HG03342 (cell line): ENCODE results near the gene UNC5C.

Experiments used
- ATAC-seq: cut with Tn5 transposase; IDR thresholded peaks from one replicate; pipeline ENCODE4 v1.9.1; 2021; ENCODE audit warnings: mild to moderate bottlenecking, moderate library complexity; ENCODE audit not compliant: unreplicated experiment

The UNC5C gene

DNA sequence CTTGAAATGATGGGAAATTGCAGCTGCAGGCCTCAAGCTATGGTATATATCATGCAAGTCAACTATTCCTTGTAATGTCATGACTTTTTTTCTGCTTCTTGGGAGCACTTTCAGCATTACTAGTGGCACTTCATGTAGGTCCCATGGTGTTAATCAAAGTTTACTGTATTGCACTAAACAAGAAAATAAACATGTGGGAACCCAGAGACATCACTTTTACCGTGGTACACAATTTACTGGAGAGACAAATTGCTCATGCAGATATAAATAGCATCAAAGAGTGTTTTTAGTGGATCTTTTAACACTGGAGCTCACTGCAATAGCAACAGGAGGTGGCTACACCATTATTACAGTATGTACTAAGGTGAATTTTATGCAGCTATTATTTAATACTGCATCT is 79.2 kb downstream of the UNC5C start:
- no peak for ATAC-seq

DNA sequence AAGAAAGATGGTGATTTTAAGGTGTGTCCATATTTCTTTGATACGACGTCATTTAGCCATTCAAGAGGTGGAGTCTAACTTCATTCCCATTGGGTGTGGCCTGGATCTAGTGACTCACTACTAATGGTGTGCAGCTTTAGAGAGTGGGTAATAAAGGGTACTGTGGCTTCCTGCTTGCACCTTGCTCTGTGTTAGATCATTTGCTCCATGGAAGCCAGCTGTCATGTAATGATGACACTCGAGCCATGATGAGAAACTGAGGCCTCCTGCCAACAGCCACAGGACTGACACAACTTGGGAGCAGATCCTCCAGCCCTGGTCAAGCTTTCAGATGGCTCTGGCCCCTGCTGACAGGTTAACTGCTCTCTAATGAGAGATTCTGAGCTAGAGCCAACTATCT is 82.0 kb downstream of the UNC5C start:
- ATAC-seq = no peak

DNA sequence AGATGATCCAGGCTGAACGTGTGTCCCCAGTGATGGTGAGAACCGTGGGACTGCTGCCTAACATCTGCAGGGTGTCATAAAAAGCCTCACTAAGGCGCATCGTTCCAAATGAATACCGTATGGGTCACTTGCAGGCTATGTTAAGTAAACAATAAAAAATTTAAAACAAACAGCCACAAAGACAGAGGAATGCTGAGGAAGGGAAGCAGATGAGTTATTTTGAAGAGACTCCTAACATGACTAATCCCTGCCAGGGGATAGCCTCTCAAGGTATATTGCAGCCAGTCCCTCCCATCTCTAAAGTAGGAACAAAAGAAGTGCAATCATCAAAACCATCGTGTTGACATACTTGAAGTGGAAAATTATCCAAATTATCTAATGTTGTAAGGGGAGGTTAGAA is 83.8 kb downstream of the UNC5C start:
- ATAC-seq = no peak

DNA sequence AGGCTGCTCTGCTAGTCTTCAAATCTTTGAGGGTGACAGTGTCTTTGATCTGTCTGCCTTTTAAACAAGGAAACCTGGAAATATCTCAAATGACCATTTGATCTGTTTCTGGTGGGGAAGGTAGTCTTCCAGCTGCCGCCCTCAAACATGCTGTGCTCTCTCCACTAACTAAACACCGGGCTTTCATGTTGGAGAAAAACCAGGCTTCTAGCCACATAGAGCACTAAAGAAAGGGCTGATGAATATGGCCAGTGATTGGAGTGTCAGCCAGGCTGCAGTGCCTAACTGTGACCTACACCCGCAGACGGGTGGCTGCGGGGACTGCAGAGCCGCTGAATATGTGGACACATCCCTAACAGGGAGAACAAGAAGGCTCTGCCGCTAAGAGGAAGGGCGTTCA is 85.9 kb downstream of the UNC5C start:
- no peak for ATAC-seq

GRCh38 chr4:95457353-95457752 is 91.4 kb downstream of the UNC5C start:
- ATAC-seq = no peak

- no peak for ATAC-seq
Observed at GRCh38 chr4:95450294-95450693, 98.5 kb downstream of the UNC5C start.

DNA sequence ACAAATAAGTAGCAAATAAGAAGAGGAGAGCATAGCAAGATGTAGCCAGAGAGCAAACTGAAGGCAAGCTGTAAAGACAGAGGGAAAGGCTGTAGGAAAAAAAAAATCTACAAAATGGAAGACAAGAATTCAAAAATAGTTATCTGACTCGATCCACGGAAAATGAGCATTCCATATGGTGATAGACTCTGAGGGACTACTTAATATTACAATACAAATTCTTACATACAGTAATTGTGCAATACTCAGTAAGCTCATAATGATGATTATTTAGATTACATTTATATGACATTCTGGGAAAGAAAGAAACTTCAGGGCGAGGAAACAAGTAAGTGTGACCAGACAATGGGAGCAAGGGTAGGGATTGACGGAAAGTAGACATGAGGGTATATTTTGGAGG is 102.6 kb downstream of the UNC5C start:
- ATAC-seq = no peak

- ATAC-seq = no peak
Observed at GRCh38 chr4:95445251-95445650, 103.5 kb downstream of the UNC5C start.

DNA sequence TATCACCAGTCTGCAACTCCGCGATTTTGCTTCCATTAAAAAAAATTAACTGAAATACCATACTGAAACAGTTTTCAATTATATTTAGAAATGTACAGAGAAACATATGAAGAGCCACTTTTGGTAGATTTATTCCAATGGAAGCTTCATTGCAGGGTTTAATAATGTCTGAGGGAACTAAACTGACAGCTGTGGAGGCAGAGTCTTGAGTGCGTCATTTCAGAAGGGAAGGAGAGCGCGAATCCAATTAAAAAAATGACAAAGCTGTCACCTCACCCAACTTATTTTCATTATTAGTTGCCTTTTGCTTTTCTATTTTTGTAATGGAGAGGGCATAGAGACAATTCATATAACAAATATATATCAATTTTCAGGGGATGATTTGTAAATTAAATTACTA is 104.0 kb downstream of the UNC5C start:
- ATAC-seq = no peak

GRCh38 chr4:95439896-95440295 is 108.9 kb downstream of the UNC5C start:
- no peak for ATAC-seq

DNA sequence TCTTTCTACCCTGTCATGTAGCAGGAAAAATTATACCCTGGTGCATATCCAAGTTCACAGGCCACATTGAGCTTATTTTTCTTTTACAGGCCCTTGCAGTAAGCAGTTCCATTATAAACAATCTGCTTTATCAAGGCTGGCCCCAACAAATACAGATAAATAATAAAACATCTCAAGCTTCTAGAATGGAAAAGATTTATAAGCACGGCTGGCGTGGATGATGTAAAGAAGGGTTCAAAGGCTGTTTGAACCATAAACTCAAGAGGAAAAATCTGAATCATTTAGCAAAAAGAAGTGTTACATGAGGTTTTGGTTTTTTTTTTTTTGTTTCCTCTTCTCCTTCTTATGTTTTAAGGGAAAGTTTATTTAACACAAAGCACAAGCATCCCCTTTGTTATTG is 109.7 kb downstream of the UNC5C start:
- no peak for ATAC-seq

GRCh38 chr4:95432466-95432865 is 116.3 kb downstream of the UNC5C start:
- no peak for ATAC-seq

GRCh38 chr4:95431678-95432077 is 117.1 kb downstream of the UNC5C start:
- ATAC-seq = no peak

DNA sequence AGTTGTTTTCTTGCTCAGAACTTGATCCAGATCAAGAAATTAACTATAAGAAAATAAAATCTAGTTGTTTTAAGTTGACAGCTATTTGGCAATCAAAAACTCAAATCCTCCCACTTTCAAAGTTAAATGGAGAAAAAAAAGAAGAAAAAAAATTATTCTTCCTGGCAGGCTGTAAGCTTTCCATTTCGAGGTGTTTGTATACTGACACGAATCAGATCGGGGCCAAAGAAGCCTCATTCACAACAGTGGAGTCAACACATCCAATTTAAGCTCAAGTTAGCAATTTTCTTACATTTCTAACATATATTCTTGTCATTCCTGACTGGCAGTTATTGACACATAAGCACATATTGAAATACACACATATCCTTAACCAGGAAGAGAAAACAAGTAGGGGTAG is 119.4 kb downstream of the UNC5C start:
- ATAC-seq = no peak

- ATAC-seq = no peak
Observed at GRCh38 chr4:95428291-95429070, 120.3 kb downstream of the UNC5C start.

- ATAC-seq = no peak
Observed at GRCh38 chr4:95426455-95426854, 122.3 kb downstream of the UNC5C start.

GRCh38 chr4:95422436-95422835 is 126.3 kb downstream of the UNC5C start:
- ATAC-seq = no peak

GRCh38 chr4:95421869-95422268 is 126.9 kb downstream of the UNC5C start:
- ATAC-seq = no peak

DNA sequence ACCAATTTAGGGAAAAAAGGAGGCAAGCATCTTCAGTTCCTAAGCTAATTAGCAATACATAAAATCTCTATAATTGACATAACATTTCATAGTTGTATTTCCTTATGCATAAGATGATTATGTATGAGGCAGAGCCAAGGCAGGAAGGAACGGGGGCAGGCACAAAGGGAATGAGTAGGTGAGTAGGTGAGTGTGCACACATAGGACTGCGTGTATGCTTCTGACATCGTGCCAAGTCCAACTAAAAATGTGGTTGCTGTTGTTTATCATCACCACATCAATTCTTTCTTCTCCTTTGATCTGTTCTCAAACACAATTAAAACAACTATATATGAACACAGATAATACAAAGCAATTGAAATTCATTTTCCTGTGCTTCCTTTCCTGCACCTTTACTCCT is 131.2 kb downstream of the UNC5C start:
- no peak for ATAC-seq

GRCh38 chr4:95415346-95415771 is 133.4 kb downstream of the UNC5C start:
- ATAC-seq = no peak

DNA sequence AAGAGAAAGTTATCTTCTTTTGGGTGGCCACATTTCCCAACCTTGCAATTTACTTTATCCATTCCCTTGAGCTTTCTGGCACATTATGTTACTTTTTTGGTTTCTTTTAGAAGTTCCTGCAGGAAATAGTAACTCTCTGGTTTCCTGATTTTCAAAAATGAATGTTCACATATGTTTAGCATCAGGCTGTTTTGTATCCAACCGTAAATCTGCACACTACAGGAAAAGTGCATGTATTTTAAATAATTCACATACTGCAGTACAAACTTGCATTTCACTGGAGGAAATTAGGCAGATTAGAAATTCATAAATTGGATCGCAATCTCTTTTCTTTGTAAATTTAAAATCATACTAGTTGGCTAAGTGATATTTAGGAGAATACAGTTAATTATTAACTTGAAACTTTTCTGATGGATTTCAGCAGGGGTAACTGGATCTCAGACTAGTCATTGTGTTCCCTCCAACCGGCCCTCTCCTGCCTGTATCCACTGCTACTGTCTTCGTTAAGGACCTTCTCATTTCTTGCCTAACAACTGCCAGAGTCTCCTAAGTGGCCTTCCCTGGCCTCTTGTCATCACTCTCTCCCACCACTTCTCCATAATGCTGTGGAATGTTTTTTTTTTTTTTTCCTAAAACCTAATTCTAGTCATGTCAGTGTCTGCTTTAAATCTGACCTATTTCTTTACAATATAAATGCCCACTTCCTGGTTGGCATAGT is 137.2 kb downstream of the UNC5C start:
- no peak for ATAC-seq

GRCh38 chr4:95410387-95410977 is 138.3 kb downstream of the UNC5C start:
- no peak for ATAC-seq
